K562 (cell line): ENCODE results near the gene FOLR2. TPM values are rescaled to one million over a fixed set of nuclear protein-coding genes. Genes with fewer than 3 reads are reported as not detected.

ENCODE experiments used
- BDP1 ChIP-seq: IDR thresholded peaks from 3 replicates; pipeline ENCODE4 v1.6.1; 2011; ENCODE audit not compliant: insufficient read length, insufficient read depth
- CHD7 ChIP-seq: fragments of 200-600 bp; sonication (generic); IDR thresholded peaks from one replicate; pipeline ENCODE4 v1.6.1; 2012; ENCODE audit warnings: mild to moderate bottlenecking, low read depth, low read length, inconsistent platforms
- NFE2 ChIP-seq: IDR thresholded peaks from 2 replicates; pipeline ENCODE4 v1.6.1; 2014; ENCODE audit warnings: antibody characterized with exemption, low read depth
- polyA plus RNA-seq, 8 experiments: library from polyadenylated mRNA; depleted of rRNA in 4 of 8; stranded (reverse) in 5 of 8; unstranded in 3 of 8; fragments of >200 nt; fragmentation: Nextera tagmentation in 2 of 8; fragmentation: Illumina TruSeq in 1 of 8; extraction: Ambion mirVana in 2 of 8; extraction: Trizol in 1 of 8; gene quantifications; 2 replicates each; pipeline versions ENCODE4 v1.2.1 to v1.2.3, GENCODE V29; 2011 to 2014; ENCODE audit warnings: inconsistent platforms in 1 of 8, missing spikeins in 1 of 8
- total RNA-seq, 7 experiments: library from RNA; depleted of rRNA in 6 of 7; stranded (reverse); fragments of >200 nt in 6 of 7; fragmentation: Illumina TruSeq in 2 of 7; extraction: Trizol in 2 of 7; gene quantifications; 2 replicates each; pipeline versions ENCODE4 v1.2.1 to v1.2.3, GENCODE V29; 2011 to 2021; ENCODE audit warnings: low replicate concordance in 1 of 7
- TF ChIP-seq, protein P1 (sequence below): fragments of 450-650 bp; formaldehyde crosslinking; conservative IDR thresholded peaks from 2 replicates; pipeline ENCODE4 v1.4.0; 2022; ENCODE audit warnings: mild to moderate bottlenecking, missing genetic modification characterization

Gene FOLR2
- total and polyA plus RNA-seq, 9 of the 15 experiments (the other 6 are each of a cell fraction or from before 2014, with no cell fraction given) = 0.27 TPM; not detected in 8

GRCh38 chr11:72225411-72225951 is 8.9 kb downstream of the FOLR2 start (continued):
- TF ChIP-seq CHD7 (no peak), NFE2 (peak; percentile 44; the same call in 1 of the 2 replicates), BDP1 (no peak)
- TF ChIP-seq, protein P1, sequence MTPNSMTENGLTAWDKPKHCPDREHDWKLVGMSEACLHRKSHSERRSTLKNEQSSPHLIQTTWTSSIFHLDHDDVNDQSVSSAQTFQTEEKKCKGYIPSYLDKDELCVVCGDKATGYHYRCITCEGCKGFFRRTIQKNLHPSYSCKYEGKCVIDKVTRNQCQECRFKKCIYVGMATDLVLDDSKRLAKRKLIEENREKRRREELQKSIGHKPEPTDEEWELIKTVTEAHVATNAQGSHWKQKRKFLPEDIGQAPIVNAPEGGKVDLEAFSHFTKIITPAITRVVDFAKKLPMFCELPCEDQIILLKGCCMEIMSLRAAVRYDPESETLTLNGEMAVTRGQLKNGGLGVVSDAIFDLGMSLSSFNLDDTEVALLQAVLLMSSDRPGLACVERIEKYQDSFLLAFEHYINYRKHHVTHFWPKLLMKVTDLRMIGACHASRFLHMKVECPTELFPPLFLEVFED (CRISPR knock-in tag) = 0 out of 2 replicates have a peak, but pooled peaks have one; percentile 43
